ENCODE measurements around the gene TMEM163. TPM values are rescaled to one million over a fixed set of nuclear protein-coding genes. Genes with fewer than 3 reads are reported as not detected.

The TMEM163 gene
- total and polyA plus RNA-seq, 2 of the 13 experiments (the other 11 are each of a cell fraction or from before 2014, with no cell fraction given) = 0.05 TPM; not detected in 1

- TF ChIP-seq YY1 (IDR thresholded peaks at IDR 0.05; ENCODE audit: insufficient read depth, insufficient replicate concordance, low read depth, low read length) (peak; percentile 37), LCORL (IDR thresholded peaks at IDR 0.05) (no peak; the same call in none of the 2 replicates), LCORL (CRISPR knock-in tag; IDR thresholded peaks at IDR 0.05) (peak; percentile 82; the same call in 1 of the 2 replicates), ZNF431 (CRISPR knock-in tag; IDR thresholded peaks at IDR 0.05; ENCODE audit: borderline replicate concordance, low read depth) (peak; percentile 83; the same call in 1 of the 2 replicates), SNAPC4 (CRISPR knock-in tag; IDR thresholded peaks at IDR 0.05) (no peak), NFE2L2 (IDR thresholded peaks at IDR 0.05; ENCODE audit: low read length) (peak; percentile 27; the same call in 1 of the 2 replicates), ZNF343 (CRISPR knock-in tag; IDR thresholded peaks at IDR 0.05) (0 out of 2 replicates have a peak, but pooled peaks have one; percentile 54), ZNF564 (CRISPR knock-in tag; IDR thresholded peaks at IDR 0.05) (peak; percentile 74), ZNF646 (CRISPR knock-in tag; IDR thresholded peaks at IDR 0.05) (peak; percentile 76), ZNF546 (CRISPR knock-in tag; conservative IDR thresholded peaks at IDR 0.05) (0 out of 2 replicates have a peak, but pooled peaks have one; percentile 54), ZNF512 (CRISPR knock-in tag; IDR thresholded peaks at IDR 0.05) (peak; percentile 56; the same call in 1 of the 2 replicates), ZNF275 (CRISPR knock-in tag; IDR thresholded peaks at IDR 0.05; ENCODE audit: borderline replicate concordance) (peak; percentile 95)
These were observed 306.8 kb downstream of the TMEM163 start (continued) for GRCh38 chr2:134411828-134412638.

All from HepG2 (cell line).